ENCODE results near the gene PIK3C2G. TPM values are rescaled to one million over a fixed set of nuclear protein-coding genes. Genes with fewer than 3 reads are reported as not detected.

The PIK3C2G gene
- total and polyA plus RNA-seq, 7 donors: under 0.01 TPM; not detected in 6

DNA sequence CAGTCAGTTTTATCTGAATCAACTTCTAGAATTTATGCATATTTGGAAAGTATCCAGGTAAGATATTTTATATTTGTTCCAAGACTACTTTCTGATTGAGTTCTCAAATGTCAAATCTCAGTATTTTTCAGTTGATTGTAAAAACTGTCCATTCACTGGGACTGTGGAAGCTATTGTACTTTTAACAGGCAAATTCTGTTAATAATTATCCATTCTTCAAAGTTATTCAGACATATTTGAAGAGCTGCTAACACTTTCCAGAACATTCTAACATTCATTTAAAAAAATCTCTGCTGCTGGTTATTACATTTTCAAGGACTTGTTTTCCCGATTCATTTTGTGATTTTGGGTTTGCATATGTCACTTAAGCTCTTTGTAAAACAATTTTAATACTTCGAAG is 59.7 kb downstream of the PIK3C2G start:
- no peak for DNase-seq
- Histone ChIP-seq H3K9me3 (no peaks in the 10 kb centered on the region), H3K27me3 (ENCODE audit: insufficient read depth in 3 of 3, low read length in 2 of 3) (no peaks in the 10 kb centered on the region), H3K4me1 (no peaks in the 10 kb centered on the region), H3K27ac (no peak overlapping the region), H3K36me3 (ENCODE audit: insufficient read depth in 1 of 2, low read depth in 1 of 2) (no peaks in the 10 kb centered on the region), H3K4me3 (no peak overlapping the region)
- TF ChIP-seq, protein P1, sequence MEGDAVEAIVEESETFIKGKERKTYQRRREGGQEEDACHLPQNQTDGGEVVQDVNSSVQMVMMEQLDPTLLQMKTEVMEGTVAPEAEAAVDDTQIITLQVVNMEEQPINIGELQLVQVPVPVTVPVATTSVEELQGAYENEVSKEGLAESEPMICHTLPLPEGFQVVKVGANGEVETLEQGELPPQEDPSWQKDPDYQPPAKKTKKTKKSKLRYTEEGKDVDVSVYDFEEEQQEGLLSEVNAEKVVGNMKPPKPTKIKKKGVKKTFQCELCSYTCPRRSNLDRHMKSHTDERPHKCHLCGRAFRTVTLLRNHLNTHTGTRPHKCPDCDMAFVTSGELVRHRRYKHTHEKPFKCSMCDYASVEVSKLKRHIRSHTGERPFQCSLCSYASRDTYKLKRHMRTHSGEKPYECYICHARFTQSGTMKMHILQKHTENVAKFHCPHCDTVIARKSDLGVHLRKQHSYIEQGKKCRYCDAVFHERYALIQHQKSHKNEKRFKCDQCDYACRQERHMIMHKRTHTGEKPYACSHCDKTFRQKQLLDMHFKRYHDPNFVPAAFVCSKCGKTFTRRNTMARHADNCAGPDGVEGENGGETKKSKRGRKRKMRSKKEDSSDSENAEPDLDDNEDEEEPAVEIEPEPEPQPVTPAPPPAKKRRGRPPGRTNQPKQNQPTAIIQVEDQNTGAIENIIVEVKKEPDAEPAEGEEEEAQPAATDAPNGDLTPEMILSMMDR (IDR thresholded peaks at IDR 0.05): no peak
- intact Hi-C loops (cut with DNase I): no loop called here
- ATAC-seq: no peak
- WGBS, 3 donors: 92 to 97% (median 92%) methylated on average over 2 of the region's 2 CpGs

DNA sequence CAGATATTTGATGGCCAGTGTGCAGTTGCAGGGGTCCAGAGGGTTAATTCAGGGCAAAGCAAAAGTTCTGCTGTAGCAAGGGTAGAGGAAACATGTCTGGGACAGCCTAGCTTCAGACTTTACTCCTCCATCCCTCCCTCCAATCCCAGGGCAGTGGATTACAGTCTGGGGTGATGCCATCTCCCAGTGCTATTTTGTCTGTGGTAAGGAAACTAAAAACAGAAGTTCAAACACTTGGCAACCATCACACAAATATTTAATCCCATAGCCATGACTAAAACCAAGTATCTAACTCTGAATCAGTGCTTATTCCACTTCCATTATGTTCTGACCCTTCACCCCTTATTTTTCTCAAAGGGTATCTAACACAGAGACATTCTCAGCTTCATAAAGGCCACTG is 61.8 kb downstream of the PIK3C2G start:
- no peaks in the 10 kb centered on the region for H3K27me3 ChIP-seq (ENCODE audit: insufficient read depth in 3 of 3, low read length in 2 of 3)

GRCh38 chr12:18327036-18327435 is 65.7 kb downstream of the PIK3C2G start:
- no peaks in the 10 kb centered on the region for H3K9me3 ChIP-seq
- DNase-seq (no peak), ATAC-seq (no peak)
- no peaks in the 10 kb centered on the region for H3K36me3 ChIP-seq (ENCODE audit: insufficient read depth in 1 of 2, low read depth in 1 of 2)
- intact Hi-C loops (cut with DNase I): no loop called here
- TF ChIP-seq, protein P1 (IDR thresholded peaks at IDR 0.05): no peak
- 45 to 48% (median 46%) methylated on average over 2 of the region's 2 CpGs for WGBS, 3 donors
- H3K27me3 ChIP-seq (ENCODE audit: insufficient read depth in 3 of 3, low read length in 2 of 3): no peaks in the 10 kb centered on the region
- H3K4me3 ChIP-seq: no peak overlapping the region
- H3K4me1 ChIP-seq: no peaks in the 10 kb centered on the region
- no peak overlapping the region for H3K27ac ChIP-seq

More for the DNA sequence above, 61.8 kb downstream of the PIK3C2G start:
- H3K36me3 ChIP-seq (ENCODE audit: insufficient read depth in 1 of 2, low read depth in 1 of 2): no peaks in the 10 kb centered on the region
- H3K4me1 ChIP-seq: no peaks in the 10 kb centered on the region
- no peak overlapping the region for H3K4me3 ChIP-seq
- TF ChIP-seq, protein P1 (IDR thresholded peaks at IDR 0.05): no peak
- no peak for DNase-seq
- no peaks in the 10 kb centered on the region for H3K9me3 ChIP-seq
- ATAC-seq: no peak
- H3K27ac ChIP-seq: no peak overlapping the region
- intact Hi-C loops (cut with DNase I): no loop called here

- DNase-seq: no peak
- Histone ChIP-seq H3K27me3 (ENCODE audit: insufficient read depth in 3 of 3, low read length in 2 of 3) (no peaks in the 10 kb centered on the region), H3K36me3 (ENCODE audit: insufficient read depth in 1 of 2, low read depth in 1 of 2) (no peaks in the 10 kb centered on the region), H3K4me1 (no peaks in the 10 kb centered on the region), H3K27ac (no peak overlapping the region), H3K9me3 (no peaks in the 10 kb centered on the region), H3K4me3 (no peak overlapping the region)
- TF ChIP-seq, protein P1 (IDR thresholded peaks at IDR 0.05): no peak
- ATAC-seq: peak in 1 of 4 donors; percentile 43
- intact Hi-C loops (cut with DNase I): no loop called here
- 67 to 72% (median 68%) methylated on average over 4 of the region's 4 CpGs for WGBS, 3 donors
Observed at GRCh38 chr12:18332173-18332572, 70.9 kb downstream of the PIK3C2G start.

GRCh38 chr12:18339633-18340032 is 78.3 kb downstream of the PIK3C2G start:
- intact Hi-C loops (cut with DNase I): no loop called here
- 89 to 96% (median 94%) methylated on average over 1 of the region's 1 CpG for WGBS, 3 donors
- ATAC-seq: no peak

More at GRCh38 chr12:18339633-18340032, 78.3 kb downstream of the PIK3C2G start:
- no peak overlapping the region for H3K27ac ChIP-seq
- TF ChIP-seq, protein P1 (IDR thresholded peaks at IDR 0.05): no peak
- no peaks in the 10 kb centered on the region for H3K27me3 ChIP-seq (ENCODE audit: insufficient read depth in 3 of 3, low read length in 2 of 3)
- no peaks in the 10 kb centered on the region for H3K9me3 ChIP-seq
- H3K36me3 ChIP-seq (ENCODE audit: insufficient read depth in 1 of 2, low read depth in 1 of 2): no peaks in the 10 kb centered on the region
- DNase-seq: no peak
- no peak overlapping the region for H3K4me3 ChIP-seq
- H3K4me1 ChIP-seq: no peaks in the 10 kb centered on the region
